Ectodermal cell (in vitro differentiated cells): Measurements from ENCODE around the gene RARA. TPM values are rescaled to one million over a fixed set of nuclear protein-coding genes. Genes with fewer than 3 reads are reported as not detected.

Experiments
- H3K27ac ChIP-seq: 2 replicates; pipeline ENCODE4 v1.7.0; 2013; ENCODE audit warnings: mild to moderate bottlenecking, low read depth, low read length; ENCODE audit not compliant: insufficient read depth, poor library complexity, severe bottlenecking
- H3K27me3 ChIP-seq: 2 replicates; pipeline ENCODE4 v1.7.0; 2013; ENCODE audit warnings: mild to moderate bottlenecking, low read length; ENCODE audit not compliant: insufficient read depth, control insufficient read depth, poor library complexity, severe bottlenecking
- H3K36me3 ChIP-seq: one replicate; pipeline ENCODE4 v1.7.0; 2013; ENCODE audit warnings: low read length; ENCODE audit not compliant: control insufficient read depth, insufficient read depth
- H3K4me1 ChIP-seq: one replicate; pipeline ENCODE4 v1.7.0; 2013; ENCODE audit warnings: low read length; ENCODE audit not compliant: control insufficient read depth, insufficient read depth
- H3K4me3 ChIP-seq: 2 replicates; pipeline ENCODE4 v1.7.0; 2013; ENCODE audit warnings: low read depth, low read length, control low read depth; ENCODE audit not compliant: insufficient read depth
- H3K9me3 ChIP-seq: 2 replicates; pipeline ENCODE4 v1.7.0; 2013; ENCODE audit warnings: mild to moderate bottlenecking, low read length, moderate library complexity; ENCODE audit not compliant: control insufficient read depth
- WGBS, 2 experiments: methylation state at CpG; one replicate each; pipeline ENCODE4 v1.1.7; 2013; ENCODE audit warnings: missing lambda C conversion rate in 2 of 2; 5-methylcytosine and 5-hydroxymethylcytosine counted together
- polyA plus RNA-seq, 4 experiments: library from polyadenylated mRNA; stranded (reverse); fragments of 50-300 nt; gene quantifications; one replicate each; pipeline ENCODE4 v1.2.3, GENCODE V29; 2013

RARA gene
- polyA plus RNA-seq (2013, experiment 1 of 4) = 14.2 TPM
- polyA plus RNA-seq (2013, experiment 2 of 4) = 19.1 TPM
- polyA plus RNA-seq (2013, experiment 3 of 4) = 16.9 TPM
- polyA plus RNA-seq (2013, experiment 4 of 4) = 19.9 TPM

DNA sequence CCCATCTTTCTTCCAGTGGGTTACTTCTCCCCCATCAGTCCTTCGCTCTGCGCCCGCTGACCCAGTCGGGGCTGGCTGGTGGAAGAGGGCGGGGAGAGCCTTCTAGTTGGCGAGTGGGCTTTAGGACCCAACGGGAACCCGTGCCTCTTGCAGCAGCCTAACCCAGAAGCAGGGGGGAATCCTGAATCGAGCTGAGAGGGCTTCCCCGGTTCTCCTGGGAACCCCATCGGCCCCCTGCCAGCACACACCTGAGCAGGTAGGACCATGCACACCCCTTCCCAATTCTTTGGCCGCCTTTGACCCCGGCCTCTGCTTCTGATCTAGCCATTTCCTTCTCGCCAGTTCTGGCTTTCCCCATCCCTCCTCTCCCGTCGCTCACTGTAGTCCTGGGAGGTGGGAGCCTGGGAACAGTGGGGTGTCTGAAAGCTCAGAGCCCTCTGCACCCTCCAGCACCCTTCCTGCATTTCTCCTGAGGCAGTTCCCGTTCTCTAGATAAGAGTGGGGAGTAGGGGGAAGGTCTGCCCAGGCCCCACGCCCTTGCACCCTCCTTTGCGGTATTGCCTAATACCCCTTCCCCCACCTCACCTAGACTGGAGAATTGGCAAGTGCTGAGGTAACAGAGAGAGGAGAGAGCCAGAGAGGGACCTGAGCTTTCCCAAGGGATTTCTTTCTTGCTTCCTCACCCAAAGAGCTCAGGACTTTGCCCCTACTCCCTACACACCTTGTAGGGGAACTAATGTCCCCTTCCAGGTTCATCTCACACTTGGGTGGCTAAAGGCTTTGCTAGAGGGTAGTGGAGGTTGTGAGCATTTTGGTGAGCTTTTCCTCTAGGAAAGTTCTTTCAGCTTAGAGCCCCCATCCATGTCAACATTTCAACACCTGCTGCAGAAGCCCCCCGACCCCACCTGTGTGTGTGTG is at the start of gene RARA:
Gene RARA, plus strand, starts transcription at position 150 of the 918 bp plus-strand sequence. CDS start 22,039 bp downstream, outside the sequence.
- H3K36me3 ChIP-seq = no peaks in the 10 kb centered on the region
- H3K27me3 ChIP-seq = no peaks in the 10 kb centered on the region
- peak within 1 kb of the TSS; percentile 68 for H3K4me3 ChIP-seq
- 5% methylated on average over 19 to 20 of the region's 20 CpGs for WGBS, 2 experiments
- H3K4me1 ChIP-seq = peaks cover 65% of the 10 kb centered on the region
- no peaks in the 10 kb centered on the region for H3K9me3 ChIP-seq
- no peak within 1 kb of the TSS for H3K27ac ChIP-seq

GRCh38 chr17:40259505-40259904 is 49.5 kb upstream of the RARA start:
- WGBS, 2 experiments = 93 to 97% methylated on average over 2 of the region's 2 CpGs
- Histone ChIP-seq H3K27me3 (no peaks in the 10 kb centered on the region), H3K9me3 (no peaks in the 10 kb centered on the region), H3K36me3 (peaks cover 19% of the 10 kb centered on the region), H3K4me3 (no peak overlapping the region), H3K4me1 (no peaks in the 10 kb centered on the region), H3K27ac (no peak overlapping the region)

DNA sequence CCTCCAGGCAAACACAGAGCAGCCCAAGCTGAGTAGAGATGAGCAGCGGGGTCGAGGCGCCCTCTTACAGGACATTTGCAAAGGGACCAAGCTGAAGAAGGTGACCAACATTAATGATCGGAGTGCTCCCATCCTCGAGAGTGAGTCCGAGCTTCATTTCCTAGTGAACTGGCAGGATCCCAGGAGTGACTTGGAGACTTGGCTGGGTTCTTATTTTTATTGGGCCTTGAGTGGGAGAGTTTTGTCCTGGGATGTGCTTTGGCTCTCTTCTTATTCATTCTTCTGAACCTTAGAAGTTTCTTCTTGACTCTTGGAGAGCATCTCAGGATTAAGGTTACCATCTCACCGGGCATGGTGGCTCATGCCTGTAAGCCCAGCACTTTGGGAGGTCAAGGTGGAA is 48.5 kb upstream of the RARA start:
- Histone ChIP-seq H3K4me3 (no peak overlapping the region), H3K4me1 (no peaks in the 10 kb centered on the region), H3K27me3 (no peaks in the 10 kb centered on the region), H3K27ac (no peak overlapping the region), H3K36me3 (peaks cover 26% of the 10 kb centered on the region), H3K9me3 (no peaks in the 10 kb centered on the region)
- WGBS, 2 experiments = 96% methylated on average over 7 of the region's 7 CpGs

DNA sequence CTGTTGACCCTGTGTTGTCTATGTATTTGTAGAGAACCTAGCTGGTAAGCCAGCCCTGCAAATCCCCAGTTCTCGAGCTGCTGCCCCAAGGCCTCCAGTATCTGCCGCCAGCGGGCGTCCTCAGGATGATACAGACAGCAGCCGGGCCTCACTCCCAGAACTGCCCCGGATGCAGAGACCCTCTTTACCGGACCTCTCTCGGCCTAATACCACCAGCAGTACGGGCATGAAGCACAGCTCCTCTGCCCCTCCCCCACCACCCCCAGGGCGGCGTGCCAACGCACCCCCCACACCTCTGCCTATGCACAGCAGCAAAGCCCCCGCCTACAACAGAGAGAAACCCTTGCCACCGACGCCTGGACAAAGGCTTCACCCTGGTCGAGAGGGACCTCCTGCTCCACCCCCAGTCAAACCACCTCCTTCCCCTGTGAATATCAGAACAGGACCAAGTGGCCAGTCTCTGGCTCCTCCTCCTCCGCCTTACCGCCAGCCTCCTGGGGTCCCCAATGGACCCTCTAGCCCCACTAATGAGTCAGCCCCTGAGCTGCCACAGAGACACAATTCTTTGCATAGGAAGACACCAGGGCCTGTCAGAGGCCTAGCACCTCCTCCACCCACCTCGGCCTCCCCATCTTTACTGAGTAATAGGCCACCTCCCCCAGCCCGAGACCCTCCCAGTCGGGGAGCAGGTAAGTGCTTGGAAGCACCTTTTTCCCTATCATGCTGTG is 44.4 kb upstream of the RARA start:
- no peaks in the 10 kb centered on the region for H3K4me1 ChIP-seq
- H3K36me3 ChIP-seq = peaks cover 26% of the 10 kb centered on the region
- no peaks in the 10 kb centered on the region for H3K9me3 ChIP-seq
- H3K27me3 ChIP-seq = no peaks in the 10 kb centered on the region
- WGBS, 2 experiments = 79 to 83% methylated on average over 21 of the region's 21 CpGs
- H3K27ac ChIP-seq = no peak overlapping the region
- no peak overlapping the region for H3K4me3 ChIP-seq

DNA sequence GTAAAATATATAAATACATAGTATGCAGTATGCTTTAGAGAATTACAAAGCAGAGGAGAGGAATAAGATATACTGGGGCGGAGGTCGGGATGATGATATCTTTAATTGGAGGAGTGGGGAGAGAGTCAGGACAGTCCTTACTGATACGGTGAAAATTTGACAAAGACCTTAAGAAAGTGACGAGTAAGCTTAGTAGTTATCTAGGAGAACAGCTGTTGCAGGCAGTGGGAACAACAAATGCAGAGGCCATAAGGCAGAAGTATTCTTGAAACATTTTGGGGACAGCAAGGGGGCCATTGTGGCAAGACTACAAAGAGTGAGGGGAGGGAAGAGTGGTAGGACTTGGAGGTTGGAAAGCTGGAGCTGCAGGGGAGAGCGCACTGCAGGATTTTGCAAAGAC is 43.6 kb upstream of the RARA start:
- 94 to 96% methylated on average over 5 of the region's 5 CpGs for WGBS, 2 experiments
- H3K36me3 ChIP-seq = peaks cover 25% of the 10 kb centered on the region
- no peak overlapping the region for H3K4me3 ChIP-seq
- no peaks in the 10 kb centered on the region for H3K4me1 ChIP-seq
- no peaks in the 10 kb centered on the region for H3K27me3 ChIP-seq
- H3K9me3 ChIP-seq = no peaks in the 10 kb centered on the region
- H3K27ac ChIP-seq = no peak overlapping the region

DNA sequence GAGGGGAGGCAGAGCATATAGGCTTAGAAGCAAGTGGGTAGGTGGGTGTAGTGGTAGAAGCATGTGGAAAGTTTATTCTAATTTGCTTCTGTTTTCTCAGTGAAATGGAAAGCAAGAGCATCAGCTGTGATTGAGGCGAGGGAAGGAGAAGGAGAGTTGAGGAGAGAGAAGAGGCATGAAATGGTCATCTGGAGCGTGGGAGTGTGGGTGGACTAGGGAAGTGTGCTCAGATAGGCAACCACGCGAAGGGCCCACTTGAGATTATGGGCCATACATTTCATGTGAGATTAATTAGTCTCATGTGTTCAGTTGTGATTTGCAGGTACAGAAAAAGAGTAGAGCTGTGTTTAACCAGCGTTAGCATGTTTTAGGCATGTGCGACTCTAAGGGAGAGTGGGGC is 42.1 kb upstream of the RARA start:
- 97 to 98% methylated on average over 6 of the region's 6 CpGs for WGBS, 2 experiments
- peaks cover 17% of the 10 kb centered on the region for H3K36me3 ChIP-seq
- H3K27ac ChIP-seq = no peak overlapping the region
- no peaks in the 10 kb centered on the region for H3K9me3 ChIP-seq
- no peaks in the 10 kb centered on the region for H3K4me1 ChIP-seq
- no peak overlapping the region for H3K4me3 ChIP-seq
- no peaks in the 10 kb centered on the region for H3K27me3 ChIP-seq

- 94 to 100% methylated on average over 2 of the region's 2 CpGs for WGBS, 2 experiments
- no peak overlapping the region for H3K27ac ChIP-seq
- H3K27me3 ChIP-seq = no peaks in the 10 kb centered on the region
- no peaks in the 10 kb centered on the region for H3K4me1 ChIP-seq
- H3K9me3 ChIP-seq = no peaks in the 10 kb centered on the region
- peaks cover 10% of the 10 kb centered on the region for H3K36me3 ChIP-seq
- no peak overlapping the region for H3K4me3 ChIP-seq
Observed at GRCh38 chr17:40268141-40268712, 40.8 kb upstream of the RARA start.

- Histone ChIP-seq H3K4me1 (no peaks in the 10 kb centered on the region), H3K4me3 (no peak overlapping the region), H3K27ac (no peak overlapping the region), H3K9me3 (no peaks in the 10 kb centered on the region), H3K36me3 (peaks cover 39% of the 10 kb centered on the region), H3K27me3 (no peaks in the 10 kb centered on the region)
- 100% methylated on average over 1 of the region's 1 CpG for WGBS, 2 experiments
Observed at GRCh38 chr17:40278414-40278813, 30.6 kb upstream of the RARA start.

GRCh38 chr17:40279402-40279801 is 29.6 kb upstream of the RARA start:
- peaks cover 33% of the 10 kb centered on the region for H3K36me3 ChIP-seq
- H3K4me3 ChIP-seq = no peak overlapping the region
- H3K27ac ChIP-seq = no peak overlapping the region
- H3K9me3 ChIP-seq = no peaks in the 10 kb centered on the region
- no peaks in the 10 kb centered on the region for H3K27me3 ChIP-seq
- WGBS, 2 experiments = 94 to 96% methylated on average over 4 of the region's 4 CpGs
- no peaks in the 10 kb centered on the region for H3K4me1 ChIP-seq

DNA sequence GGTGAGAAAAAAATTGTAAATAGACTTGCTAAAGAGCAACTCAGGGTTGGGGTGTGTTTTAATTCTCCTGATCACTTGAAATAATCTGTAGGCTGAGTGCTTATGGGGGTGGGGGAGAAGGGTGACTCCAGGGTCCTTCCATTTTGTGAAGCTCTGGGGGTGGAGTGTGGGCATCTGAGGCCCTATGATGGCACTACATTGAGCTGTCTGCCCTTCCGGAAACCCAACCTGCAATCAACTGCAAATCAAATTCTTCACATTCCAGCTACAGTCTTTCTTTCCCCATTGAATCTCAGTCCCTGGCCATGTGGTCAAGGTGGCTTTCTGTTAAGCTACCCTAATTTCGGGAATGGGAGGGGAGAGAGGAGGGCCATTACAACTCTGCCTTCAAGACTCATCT is 27.3 kb upstream of the RARA start:
- WGBS, 2 experiments = 54 to 72% methylated on average over 1 to 2 of the region's 2 CpGs
- no peaks in the 10 kb centered on the region for H3K27me3 ChIP-seq
- H3K36me3 ChIP-seq = peaks cover 18% of the 10 kb centered on the region
- no peak overlapping the region for H3K4me3 ChIP-seq
- no peaks in the 10 kb centered on the region for H3K4me1 ChIP-seq
- H3K27ac ChIP-seq = no peak overlapping the region
- no peaks in the 10 kb centered on the region for H3K9me3 ChIP-seq
